GM12864 (cell line): ENCODE results near the gene LIM2.

Experiments
- DNase-seq: peaks from one replicate; pipeline ENCODE4 v3.0.0-alpha.2; 2011; ENCODE audit warnings: low read depth
- H3K4me3 ChIP-seq: 2 replicates; pipeline ENCODE4 v1.5.1; 2011; ENCODE audit warnings: mild to moderate bottlenecking, low read depth, low read length, control low read depth
- TF ChIP-seq, protein P1 (sequence below): IDR thresholded peaks from 2 replicates; pipeline ENCODE4 v1.5.1; 2011; ENCODE audit warnings: low read depth, mild to moderate bottlenecking, moderate library complexity, low read length, control low read depth, inconsistent platforms; ENCODE audit errors: missing control alignments

LIM2 gene

DNA sequence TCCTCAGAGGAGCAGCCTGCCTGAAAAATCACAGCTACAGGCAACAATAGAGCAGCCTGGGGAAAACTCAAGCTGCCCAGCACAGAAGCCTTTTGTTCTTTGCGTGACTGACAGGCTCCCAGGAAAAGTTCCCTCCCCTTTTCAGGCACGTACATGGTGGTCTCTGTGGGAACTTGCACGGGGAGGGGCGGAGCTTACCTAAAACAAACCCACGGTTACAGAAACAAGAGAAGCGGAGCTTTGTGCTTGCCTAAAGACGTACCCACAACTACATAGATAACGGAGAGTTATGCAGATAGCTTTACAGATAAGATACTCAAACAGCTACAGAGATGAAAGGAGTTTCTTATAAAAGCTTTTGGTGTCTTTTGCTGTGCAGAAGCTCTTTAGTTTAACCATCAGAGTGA is 33.0 kb downstream of the LIM2 start:
- H3K4me3 ChIP-seq, result no peak overlapping the region
- no peak for DNase-seq
- TF ChIP-seq, protein P1, sequence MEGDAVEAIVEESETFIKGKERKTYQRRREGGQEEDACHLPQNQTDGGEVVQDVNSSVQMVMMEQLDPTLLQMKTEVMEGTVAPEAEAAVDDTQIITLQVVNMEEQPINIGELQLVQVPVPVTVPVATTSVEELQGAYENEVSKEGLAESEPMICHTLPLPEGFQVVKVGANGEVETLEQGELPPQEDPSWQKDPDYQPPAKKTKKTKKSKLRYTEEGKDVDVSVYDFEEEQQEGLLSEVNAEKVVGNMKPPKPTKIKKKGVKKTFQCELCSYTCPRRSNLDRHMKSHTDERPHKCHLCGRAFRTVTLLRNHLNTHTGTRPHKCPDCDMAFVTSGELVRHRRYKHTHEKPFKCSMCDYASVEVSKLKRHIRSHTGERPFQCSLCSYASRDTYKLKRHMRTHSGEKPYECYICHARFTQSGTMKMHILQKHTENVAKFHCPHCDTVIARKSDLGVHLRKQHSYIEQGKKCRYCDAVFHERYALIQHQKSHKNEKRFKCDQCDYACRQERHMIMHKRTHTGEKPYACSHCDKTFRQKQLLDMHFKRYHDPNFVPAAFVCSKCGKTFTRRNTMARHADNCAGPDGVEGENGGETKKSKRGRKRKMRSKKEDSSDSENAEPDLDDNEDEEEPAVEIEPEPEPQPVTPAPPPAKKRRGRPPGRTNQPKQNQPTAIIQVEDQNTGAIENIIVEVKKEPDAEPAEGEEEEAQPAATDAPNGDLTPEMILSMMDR, result no peak

DNA sequence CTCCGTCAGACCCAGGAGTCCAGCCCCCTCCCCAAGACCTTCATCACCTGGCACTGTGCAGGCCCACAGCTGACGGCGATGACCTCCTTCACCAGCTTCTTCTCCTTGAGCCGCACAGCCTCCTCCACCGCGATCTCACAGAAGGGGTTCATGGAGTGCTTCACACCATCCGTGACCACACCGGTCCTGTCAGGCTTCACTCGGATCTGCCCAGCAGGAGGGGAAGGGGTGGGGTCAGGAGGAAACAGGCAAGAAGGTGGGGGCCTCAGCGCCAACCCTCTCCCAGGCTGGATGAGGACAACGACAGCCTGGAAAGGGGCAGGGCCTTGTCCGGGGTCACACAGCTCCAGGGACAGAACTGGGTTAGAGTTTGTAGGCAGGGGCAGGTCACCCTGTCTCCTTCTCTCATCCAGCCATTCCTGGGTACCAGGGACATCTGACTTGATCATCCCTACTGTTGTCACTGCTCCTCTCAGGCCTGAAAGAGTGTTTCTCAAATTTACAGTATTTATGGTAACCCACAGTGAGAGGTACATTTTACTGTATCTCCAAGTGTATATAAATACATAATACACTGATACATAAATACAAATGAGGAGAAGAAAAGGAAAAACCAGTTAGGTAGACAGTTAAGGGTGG is 33.6 kb downstream of the LIM2 start:
- TF ChIP-seq, protein P1, result no peak

DNA sequence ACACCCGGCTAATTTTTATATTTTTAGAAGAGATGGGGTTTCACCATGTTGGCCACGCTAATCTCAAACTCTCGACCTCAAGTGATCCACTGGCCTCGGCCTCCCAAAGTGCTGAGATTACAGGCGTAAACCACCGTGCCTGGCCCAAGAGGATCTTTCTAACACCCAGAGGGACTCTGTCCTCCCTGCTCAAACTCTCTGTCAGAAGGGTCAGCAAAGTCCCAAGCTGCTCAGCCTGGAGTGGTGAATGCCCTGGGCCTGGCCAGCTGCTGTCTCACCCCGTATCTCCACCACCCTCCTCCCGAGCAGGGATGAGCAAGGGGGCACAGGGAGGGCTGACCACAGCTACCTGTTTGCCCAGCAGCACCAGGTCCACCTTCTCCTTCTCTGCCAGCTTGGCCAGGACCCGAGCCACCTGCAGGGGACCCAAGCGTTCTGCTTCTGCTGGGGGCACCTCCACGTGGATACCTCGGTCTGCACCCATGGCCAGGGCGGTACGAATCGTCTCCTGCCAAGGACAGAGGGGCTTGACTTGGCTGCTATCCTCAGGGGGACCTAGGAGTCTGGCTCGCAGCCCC is 34.9 kb downstream of the LIM2 start:
- H3K4me3 ChIP-seq, result no peak overlapping the region
- TF ChIP-seq, protein P1, result no peak
- no peak for DNase-seq

More for the DNA sequence above, 33.6 kb downstream of the LIM2 start:
- H3K4me3 ChIP-seq, result no peak overlapping the region
- no peak for DNase-seq

DNA sequence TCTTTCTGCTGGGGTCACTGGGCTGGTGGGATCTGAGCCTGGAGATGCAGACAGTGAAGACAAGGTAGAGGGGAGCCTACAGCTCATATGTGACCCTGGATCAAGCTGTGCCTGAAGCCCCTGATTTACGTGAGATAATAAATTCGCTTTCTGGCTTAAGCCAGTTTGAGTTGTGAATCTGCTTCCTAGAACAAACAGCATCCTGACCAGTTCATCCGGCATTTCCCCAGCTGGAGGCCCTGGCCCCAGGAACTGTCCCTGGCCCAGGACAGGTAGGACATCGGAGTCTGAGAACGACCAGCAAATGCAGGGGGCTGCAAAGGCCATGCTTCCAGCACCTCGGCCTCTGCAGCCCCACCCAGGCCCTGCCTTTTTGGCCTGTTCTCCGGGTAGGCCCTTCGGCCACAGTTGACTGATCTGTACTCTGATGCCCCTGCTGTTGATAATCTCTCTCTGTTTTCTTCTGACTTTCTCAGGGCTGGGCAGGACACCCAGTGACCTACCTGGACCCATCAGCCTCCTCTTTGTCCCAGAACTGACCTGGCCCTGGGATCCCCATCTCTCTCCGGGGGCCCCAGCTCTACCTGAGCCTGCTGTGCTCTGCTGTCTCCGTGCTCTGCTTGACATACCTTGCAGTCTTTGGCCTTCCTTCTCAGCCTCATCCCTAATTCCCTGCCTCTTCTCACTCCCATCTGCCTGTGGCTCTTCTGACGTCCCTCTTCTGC is 36.3 kb downstream of the LIM2 start:
- TF ChIP-seq, protein P1, result no peak
- DNase-seq, result no peak
- H3K4me3 ChIP-seq, result no peak overlapping the region

DNA sequence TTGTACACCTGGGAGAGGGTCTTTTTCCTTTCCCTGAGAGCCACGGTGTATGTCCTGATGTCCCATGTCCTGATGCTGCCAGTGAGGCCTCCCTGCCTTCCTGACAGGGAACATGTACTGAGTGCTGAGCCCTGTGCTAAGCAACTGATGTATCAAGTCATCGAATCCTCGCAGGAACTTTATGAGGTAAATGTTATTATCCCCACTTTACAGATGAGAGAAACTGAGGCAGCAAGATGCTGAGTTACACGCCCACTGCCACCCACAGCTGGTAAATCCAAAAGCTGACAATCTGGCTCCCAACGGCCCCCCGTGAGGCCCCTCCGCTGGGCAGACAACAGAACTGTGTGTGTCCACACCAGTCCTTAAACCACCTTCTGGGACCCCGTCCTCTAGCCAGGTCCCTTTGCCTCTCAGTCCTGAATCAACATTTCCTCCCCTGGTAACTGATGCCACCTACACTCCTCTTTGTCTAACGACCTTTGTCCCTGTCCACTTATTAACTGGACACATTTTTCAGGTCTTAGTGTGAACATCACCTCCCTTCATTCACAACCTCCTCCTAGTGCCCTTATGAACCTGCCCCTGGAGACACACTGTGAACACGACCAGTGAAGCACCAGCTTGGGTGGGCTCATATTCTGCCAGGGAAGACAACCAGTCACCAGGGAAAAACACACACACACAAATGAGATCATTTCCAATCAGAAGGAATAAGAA is 40.4 kb downstream of the LIM2 start:
- TF ChIP-seq, protein P1, result no peak
- H3K4me3 ChIP-seq, result no peak overlapping the region
- DNase-seq, result no peak

DNA sequence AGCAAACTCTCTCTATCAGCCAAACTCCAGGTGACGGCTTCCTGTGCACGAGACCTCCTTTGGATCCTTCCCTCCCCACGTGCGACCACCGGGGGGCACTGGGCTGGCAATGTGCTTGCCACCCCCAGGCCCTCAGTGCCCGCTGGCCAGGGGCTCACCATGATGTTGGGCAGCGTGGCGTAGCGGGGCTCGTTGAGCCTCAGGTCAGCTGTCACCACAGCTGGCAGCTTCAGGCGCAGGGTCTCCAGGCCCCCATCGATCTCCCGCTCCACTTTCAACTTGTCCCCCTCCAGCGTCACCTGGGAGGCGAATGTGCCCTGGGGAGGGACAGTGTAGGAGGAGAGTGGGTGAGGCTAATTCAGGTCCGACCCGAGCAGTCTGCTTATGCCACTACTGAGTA is 41.0 kb downstream of the LIM2 start:
- no peak overlapping the region for H3K4me3 ChIP-seq
- TF ChIP-seq, protein P1, result peak; percentile 9
- DNase-seq, result no peak
